RWPE1 (cell line): ENCODE measurements around the gene ST3GAL6.

ENCODE experiments used
- CTCF ChIA-PET: fragments of 350-600 bp; sonication (Branson Sonifier 250); formaldehyde crosslinking; extraction: SDS; loops from one replicate; lab custom pipeline; 2021; lab: Yijun Ruan, JAX
- POLR2A ChIA-PET: fragments of 400-600 bp; formaldehyde crosslinking; extraction: SDS; loops from one replicate; lab custom pipeline; 2020; ENCODE audit warnings: antibody characterized with exemption; ENCODE audit not compliant: low non-redundant PET; lab: Yijun Ruan, JAX
- DNase-seq: peaks from one replicate; pipeline ENCODE4 v3.0.0; 2012; ENCODE audit warnings: low spot score
- H3K27ac ChIP-seq: fragments of 450-650 bp; 2 replicates; pipeline ENCODE4 v1.5.1; 2017
- CTCF ChIP-seq: fragments of 450-650 bp; conservative IDR thresholded peaks from 2 replicates; pipeline ENCODE4 v1.5.1; 2017; ENCODE audit warnings: low read depth, mild to moderate bottlenecking

The ST3GAL6 gene

DNA sequence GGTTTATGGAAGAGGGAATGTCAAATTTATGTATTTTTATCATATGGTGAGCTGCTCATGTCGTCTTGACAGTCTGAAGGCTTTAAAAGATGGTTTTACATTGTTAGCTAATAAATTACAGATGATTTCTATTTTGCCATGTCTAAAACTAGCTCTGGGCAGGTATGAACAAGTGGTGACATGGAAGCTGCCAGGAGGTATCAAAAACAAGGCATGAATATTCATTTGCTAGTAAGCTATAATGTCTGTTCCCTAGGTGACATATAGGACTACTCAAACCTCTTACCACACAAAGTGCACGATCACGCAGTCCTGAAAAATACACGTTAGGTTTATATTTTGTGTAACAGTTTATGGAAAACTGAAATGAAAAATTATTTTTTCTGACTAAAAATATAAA is 34.8 kb downstream of the ST3GAL6 start:
- H3K27ac ChIP-seq: no peak overlapping the region
- TF ChIP-seq CTCF: no peak
- ChIA-PET CTCF (interaction anchor here (0.6 kb wide), 1 partner anchor 38 kb away, joined by 4 read pairs; no protein-coding TSS in a partner anchor), POLR2A (no interaction called here)
- DNase-seq: no peak

DNA sequence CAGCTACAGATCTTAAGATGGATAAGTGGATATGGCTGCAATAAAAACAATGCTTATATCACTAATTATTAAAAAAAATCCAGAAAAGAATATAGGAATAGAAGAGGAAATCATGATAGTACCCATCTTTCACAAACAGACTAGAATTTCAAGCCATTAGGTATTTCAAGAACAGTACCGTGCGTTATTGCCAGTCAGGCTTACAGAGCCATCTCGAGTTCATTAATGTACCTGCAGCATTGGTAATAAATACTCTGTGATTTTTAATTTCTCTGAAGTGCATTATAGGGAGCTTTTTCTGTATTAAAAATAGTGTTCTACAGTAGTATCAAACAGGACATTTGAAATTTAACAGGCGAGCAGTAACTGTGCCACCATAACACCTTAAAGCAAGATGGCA is 35.7 kb downstream of the ST3GAL6 start:
- POLR2A ChIA-PET: no interaction called here
- CTCF ChIA-PET: interaction anchor here (0.6 kb wide), 1 partner anchor 129 kb away, joined by 3 read pairs; no protein-coding TSS in a partner anchor
- no peak overlapping the region for H3K27ac ChIP-seq
- DNase-seq: no peak
- TF ChIP-seq CTCF: no peak

GRCh38 chr3:98799479-98799878 is 36.3 kb downstream of the ST3GAL6 start:
- TF ChIP-seq CTCF: no peak
- ChIA-PET POLR2A (no interaction called here), CTCF (interaction anchor here (0.6 kb wide), 1 partner anchor 130 kb away, joined by 3 read pairs; no protein-coding TSS in a partner anchor)
- DNase-seq: no peak
- peak overlapping the region; percentile 57 for H3K27ac ChIP-seq

- no peak overlapping the region for H3K27ac ChIP-seq
- no peak for DNase-seq
- no peak for TF ChIP-seq CTCF
- ChIA-PET CTCF (no interaction called here), POLR2A (no interaction called here)
Observed at GRCh38 chr3:98800401-98800800, 37.3 kb downstream of the ST3GAL6 start.

- DNase-seq: no peak
- POLR2A ChIA-PET: no interaction called here
- H3K27ac ChIP-seq: no peak overlapping the region
- CTCF ChIA-PET: no interaction called here
- no peak for TF ChIP-seq CTCF
Observed at GRCh38 chr3:98801043-98801747, 38.1 kb downstream of the ST3GAL6 start.

GRCh38 chr3:98805571-98805970 is 42.4 kb downstream of the ST3GAL6 start:
- no peak for DNase-seq
- no peak overlapping the region for H3K27ac ChIP-seq
- TF ChIP-seq CTCF: no peak
- ChIA-PET POLR2A (no interaction called here), CTCF (no interaction called here)
